ENCODE data around the gene FGD2.
"Not testable (repeated sequence)": the region's sequence is repeated elsewhere in the genome, so short reads cannot be mapped to it uniquely, and the experiment has no call there.

FGD2 gene

GRCh38 chr6:37057128-37057471 lies 51.6 kb downstream of the FGD2 start:
- no peak overlapping the region for H3K4me3 ChIP-seq (ENCODE audit: low read depth, low read length)
- in situ Hi-C loops (cut with HindIII; ENCODE audit: low pct_ligation_motif_present, low sequenced_read_pairs) = no loop called here
- H3K27ac ChIP-seq = no peak overlapping the region
- no peaks in the 10 kb centered on the region for H3K27me3 ChIP-seq (replicated peaks)
- no peaks in the 10 kb centered on the region for H3K36me3 ChIP-seq (replicated peaks)
- DNase-seq = no peak
- TF ChIP-seq, protein P1, sequence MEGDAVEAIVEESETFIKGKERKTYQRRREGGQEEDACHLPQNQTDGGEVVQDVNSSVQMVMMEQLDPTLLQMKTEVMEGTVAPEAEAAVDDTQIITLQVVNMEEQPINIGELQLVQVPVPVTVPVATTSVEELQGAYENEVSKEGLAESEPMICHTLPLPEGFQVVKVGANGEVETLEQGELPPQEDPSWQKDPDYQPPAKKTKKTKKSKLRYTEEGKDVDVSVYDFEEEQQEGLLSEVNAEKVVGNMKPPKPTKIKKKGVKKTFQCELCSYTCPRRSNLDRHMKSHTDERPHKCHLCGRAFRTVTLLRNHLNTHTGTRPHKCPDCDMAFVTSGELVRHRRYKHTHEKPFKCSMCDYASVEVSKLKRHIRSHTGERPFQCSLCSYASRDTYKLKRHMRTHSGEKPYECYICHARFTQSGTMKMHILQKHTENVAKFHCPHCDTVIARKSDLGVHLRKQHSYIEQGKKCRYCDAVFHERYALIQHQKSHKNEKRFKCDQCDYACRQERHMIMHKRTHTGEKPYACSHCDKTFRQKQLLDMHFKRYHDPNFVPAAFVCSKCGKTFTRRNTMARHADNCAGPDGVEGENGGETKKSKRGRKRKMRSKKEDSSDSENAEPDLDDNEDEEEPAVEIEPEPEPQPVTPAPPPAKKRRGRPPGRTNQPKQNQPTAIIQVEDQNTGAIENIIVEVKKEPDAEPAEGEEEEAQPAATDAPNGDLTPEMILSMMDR (IDR thresholded peaks at IDR 0.05; ENCODE audit: low read depth, low read length, missing control alignments) = no peak

DNA sequence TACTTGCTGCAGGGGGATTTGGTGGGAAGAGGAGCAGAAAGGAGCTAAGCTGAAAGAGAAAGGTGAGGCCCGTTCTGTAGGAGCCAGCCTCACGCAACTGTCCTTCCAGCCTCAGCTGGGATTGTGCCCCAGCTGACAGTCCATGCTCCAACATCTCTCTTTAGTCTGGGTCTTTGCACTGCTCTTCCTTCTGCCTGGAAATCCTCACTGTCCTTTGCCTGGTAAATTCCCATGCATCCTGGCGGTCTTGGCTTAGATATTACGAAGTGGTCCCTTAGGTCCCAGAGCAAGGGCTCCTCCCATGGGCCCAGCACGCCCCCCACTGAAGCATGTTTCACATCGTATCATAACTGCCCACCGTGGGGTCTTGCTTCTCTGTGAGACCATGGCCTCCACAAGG lies 52.2 kb downstream of the FGD2 start:
- H3K4me3 ChIP-seq (ENCODE audit: low read depth, low read length) = no peak overlapping the region
- DNase-seq = no peak
- TF ChIP-seq, protein P1 (IDR thresholded peaks at IDR 0.05; ENCODE audit: low read depth, low read length, missing control alignments) = no peak
- no peaks in the 10 kb centered on the region for H3K27me3 ChIP-seq (replicated peaks)
- in situ Hi-C loops (cut with HindIII; ENCODE audit: low pct_ligation_motif_present, low sequenced_read_pairs) = no loop called here
- no peaks in the 10 kb centered on the region for H3K36me3 ChIP-seq (replicated peaks)
- H3K27ac ChIP-seq = no peak overlapping the region

- TF ChIP-seq, protein P1 (IDR thresholded peaks at IDR 0.05; ENCODE audit: low read depth, low read length, missing control alignments) = no peak
- H3K36me3 ChIP-seq (replicated peaks) = no peaks in the 10 kb centered on the region
- no peak for DNase-seq
- H3K27ac ChIP-seq = no peak overlapping the region
- no peaks in the 10 kb centered on the region for H3K27me3 ChIP-seq (replicated peaks)
- no peak overlapping the region for H3K4me3 ChIP-seq (ENCODE audit: low read depth, low read length)
- in situ Hi-C loops (cut with HindIII; ENCODE audit: low pct_ligation_motif_present, low sequenced_read_pairs) = no loop called here
Measured at GRCh38 chr6:37058084-37058586, 52.7 kb downstream of the FGD2 start.

DNA sequence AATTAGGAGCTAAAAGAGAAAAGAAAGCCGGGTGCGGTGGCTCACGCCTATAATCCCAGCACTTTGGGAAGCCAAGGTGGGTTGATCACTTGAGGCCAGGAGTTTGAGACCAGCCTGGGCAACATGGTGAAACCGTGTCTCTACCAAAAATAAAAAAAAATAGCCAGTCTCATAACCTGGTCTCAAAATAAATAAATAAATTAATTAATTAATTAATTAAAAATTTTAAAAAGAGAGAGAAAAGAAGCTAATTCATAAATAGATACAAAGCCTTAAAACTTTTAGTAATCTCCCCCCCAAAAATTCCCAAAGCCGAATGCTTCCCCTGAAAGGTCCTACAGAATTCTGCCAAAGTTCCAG lies 53.5 kb downstream of the FGD2 start:
- in situ Hi-C loops (cut with HindIII; ENCODE audit: low pct_ligation_motif_present, low sequenced_read_pairs); H3K4me3 ChIP-seq (ENCODE audit: low read depth, low read length); H3K27me3 ChIP-seq (replicated peaks); H3K36me3 ChIP-seq (replicated peaks); DNase-seq: not testable (repeated sequence)
- peak overlapping the region; percentile 74 for H3K27ac ChIP-seq

GRCh38 chr6:37059344-37060194 lies 54.1 kb downstream of the FGD2 start:
- peak; percentile 95 for DNase-seq
- TF ChIP-seq, protein P1 (IDR thresholded peaks at IDR 0.05; ENCODE audit: low read depth, low read length, missing control alignments) = peak; percentile 94
- Histone ChIP-seq H3K4me3 (ENCODE audit: low read depth, low read length) (peak overlapping the region; percentile 37), H3K27me3 (replicated peaks) (no peaks in the 10 kb centered on the region), H3K36me3 (replicated peaks) (no peaks in the 10 kb centered on the region), H3K27ac (peak overlapping the region; percentile 74)
- in situ Hi-C loops (cut with HindIII; ENCODE audit: low pct_ligation_motif_present, low sequenced_read_pairs) = no loop called here

GRCh38 chr6:37060195-37060559 lies 54.7 kb downstream of the FGD2 start:
- in situ Hi-C loops (cut with HindIII; ENCODE audit: low pct_ligation_motif_present, low sequenced_read_pairs) = no loop called here
- Histone ChIP-seq H3K27me3 (replicated peaks) (no peaks in the 10 kb centered on the region), H3K27ac (peak overlapping the region; percentile 74), H3K4me3 (ENCODE audit: low read depth, low read length) (no peak overlapping the region), H3K36me3 (replicated peaks) (no peaks in the 10 kb centered on the region)
- TF ChIP-seq, protein P1 (IDR thresholded peaks at IDR 0.05; ENCODE audit: low read depth, low read length, missing control alignments) = no peak
- no peak for DNase-seq

Data from brain microvascular endothelial cell (primary cell).